Measurements from ENCODE around the gene IFFO2. TPM values are rescaled to one million over a fixed set of nuclear protein-coding genes. Genes with fewer than 3 reads are reported as not detected.

Gene IFFO2
- total RNA-seq, 1 experiment from 2014 or later: 15.6 TPM

DNA sequence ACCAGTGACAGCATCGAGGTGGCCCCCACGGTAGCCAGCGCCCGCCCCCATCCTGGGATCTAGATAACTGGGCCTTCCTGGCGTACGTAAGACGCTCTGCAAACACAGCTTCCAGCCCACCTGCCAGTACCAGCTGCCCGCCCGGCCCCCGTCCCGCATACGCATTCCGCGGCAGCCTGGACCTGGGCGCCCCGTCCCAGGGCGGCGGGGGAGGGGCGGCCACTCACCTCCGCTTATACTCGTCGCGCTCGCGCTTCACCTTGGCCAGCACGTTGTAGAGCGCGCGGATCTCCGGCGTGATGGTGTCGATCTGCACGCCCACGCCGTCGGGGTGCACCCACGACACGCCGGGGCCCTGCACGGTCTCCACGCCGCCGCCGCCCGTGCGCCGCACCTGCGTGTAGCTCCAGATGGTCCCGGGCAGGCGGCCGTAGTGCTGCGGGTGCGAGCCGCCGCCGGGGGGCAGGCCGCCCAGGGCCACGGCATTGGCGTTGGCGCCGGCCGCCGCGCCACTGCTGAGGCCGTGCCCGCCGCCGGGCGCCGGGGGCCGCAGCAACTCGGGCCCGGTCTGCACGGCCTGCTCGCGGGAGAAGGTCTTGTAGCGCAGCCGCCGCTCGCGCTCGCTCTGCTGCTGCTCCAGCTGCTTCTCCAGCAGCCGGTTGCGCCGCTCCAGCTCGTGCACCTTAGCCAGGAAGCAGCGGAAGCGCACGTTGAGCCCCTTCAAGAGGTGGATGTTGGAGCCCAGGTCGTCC, 859 bp downstream of the IFFO2 start:
- Histone ChIP-seq H3K27me3 (ENCODE audit: insufficient read depth, low read length) (no peaks in the 10 kb centered on the region), H3K9me2 (ENCODE audit: insufficient read depth) (no peaks in the 10 kb centered on the region), H3K27ac (ENCODE audit: low read depth, low read length) (peak overlapping the region; percentile 70; the same call in 1 of the 2 replicates), H3K79me2 (ENCODE audit: insufficient read depth, low read length) (peaks cover 50% of the 10 kb centered on the region), H4K20me1 (ENCODE audit: insufficient read depth) (no peaks in the 10 kb centered on the region; the same call in 1 of the 2 replicates), H3K4me1 (ENCODE audit: control insufficient read depth in 1 of 2, insufficient read depth in 2 of 2, low read length in 2 of 2) (peaks cover 3 to 22% of the 10 kb centered on the region in 2 experiments; a peak in 3 of 4 replicates), H3K4me2 (ENCODE audit: low read length) (peak overlapping the region; percentile 96), H3K9ac (ENCODE audit: low read length) (peak overlapping the region; percentile 68), H3K36me3 (ENCODE audit: control insufficient read depth in 1 of 2, insufficient read depth in 2 of 2, low read length in 2 of 2) (peaks cover 0 to 10% of the 10 kb centered on the region in 2 experiments; a peak in 1 of 4 replicates), H3K4me3 (replicated peaks in 1 of 2; ENCODE audit: low read depth in 1 of 2, low read length in 2 of 2) (peak overlapping the region; percentile 63 to 75), H2AFZ (ENCODE audit: low read depth, low read length, poor library complexity, severe bottlenecking) (no peak overlapping the region), H3K9me3 (ENCODE audit: control insufficient read depth in 1 of 2, insufficient read depth in 1 of 2, low read depth in 1 of 2, low read length in 2 of 2) (no peaks in the 10 kb centered on the region)
- CTCF ChIA-PET: interaction anchor here (2.6 kb wide), 1 partner anchor 43 kb away, joined by 20 read pairs; no protein-coding TSS in a partner anchor
- ATAC-seq (peak; percentile 51), DNase-seq (ENCODE audit: low read depth, low spot score) (no peak)
- intact Hi-C loops (cut with micrococcal nuclease): loop anchor here (5.0 kb wide), 1 partner anchor 43 kb away; no protein-coding TSS in a partner anchor
- no TSS peak for BruUV-seq (replicated peaks)
- POLR2A ChIA-PET: interaction anchor here (1.4 kb wide), 1 partner anchor 11 kb away, joined by 3 read pairs; no protein-coding TSS in a partner anchor
- TF ChIP-seq RAD21 (IDR thresholded peaks at IDR 0.05; ENCODE audit: low read depth) (no peak), EGR1 (IDR thresholded peaks at IDR 0.05; ENCODE audit: low read depth) (0 out of 2 replicates have a peak, but pooled peaks have one; percentile 18), CTCF (IDR thresholded peaks at IDR 0.05 in 2 of 3, conservative IDR thresholded peaks at IDR 0.05 in 1 of 3; ENCODE audit: borderline replicate concordance in 1 of 3, insufficient read depth in 1 of 3, low read depth in 2 of 3, low read length in 2 of 3) (peak in 1 of 3 experiments; percentile 15; a peak in 1 of 6 replicates), MAX (IDR thresholded peaks at IDR 0.05) (peak; percentile 67), EZH2phosphoT487 (IDR thresholded peaks at IDR 0.05; ENCODE audit: borderline replicate concordance) (no peak), YY1 (IDR thresholded peaks at IDR 0.05; ENCODE audit: extremely low read depth, insufficient replicate concordance, low read depth, low read length) (no peak), ZFX (IDR thresholded peaks at IDR 0.05) (peak; percentile 90), CEBPB (IDR thresholded peaks at IDR 0.05; ENCODE audit: low read depth) (no peak)
- RAD21 ChIA-PET (ENCODE audit: low non-redundant PET in 1 of 2, low total read pairs in 2 of 2, uncharacterized antibody in 2 of 2, unreplicated experiment in 2 of 2): no interaction called here
